ENCODE data around the gene DNAJC1. TPM values are rescaled to one million over a fixed set of nuclear protein-coding genes. Genes with fewer than 3 reads are reported as not detected.
"Not testable (repeated sequence)": the region's sequence is repeated elsewhere in the genome, so short reads cannot be mapped to it uniquely, and the experiment has no call there.

DNAJC1 gene
- total RNA-seq, 1 donor from 2014 or later = 14.1 TPM

GRCh38 chr10:21925851-21926250, 77.7 kb downstream of the DNAJC1 start:
- no peak for DNase-seq
- ATAC-seq = no peak
- intact Hi-C loops (cut with micrococcal nuclease) = no loop called here

- no peak for DNase-seq
- ATAC-seq = no peak
- intact Hi-C loops (cut with micrococcal nuclease) = no loop called here
These were observed 79.0 kb downstream of the DNAJC1 start for GRCh38 chr10:21924511-21924910.

DNA sequence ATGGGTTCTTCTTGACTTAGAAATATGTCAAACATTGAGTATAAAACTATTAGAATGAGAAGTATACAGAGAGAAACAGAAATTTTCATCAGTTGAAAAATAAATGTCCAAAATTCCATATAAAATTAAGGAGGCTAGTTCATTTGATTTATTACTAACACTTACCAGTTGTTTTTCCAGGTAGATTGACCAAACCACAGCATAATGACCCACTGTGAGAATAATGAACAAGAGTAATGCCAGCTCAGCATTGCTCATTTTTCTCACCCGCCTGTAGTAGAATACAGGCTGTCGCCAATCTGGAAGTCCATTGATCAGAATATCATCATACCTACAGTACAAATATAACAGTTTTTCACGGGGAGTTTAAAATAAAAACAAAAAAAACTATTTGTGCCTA, 82.9 kb downstream of the DNAJC1 start:
- ATAC-seq (no peak), DNase-seq (no peak)
- intact Hi-C loops (cut with micrococcal nuclease) = no loop called here

DNA sequence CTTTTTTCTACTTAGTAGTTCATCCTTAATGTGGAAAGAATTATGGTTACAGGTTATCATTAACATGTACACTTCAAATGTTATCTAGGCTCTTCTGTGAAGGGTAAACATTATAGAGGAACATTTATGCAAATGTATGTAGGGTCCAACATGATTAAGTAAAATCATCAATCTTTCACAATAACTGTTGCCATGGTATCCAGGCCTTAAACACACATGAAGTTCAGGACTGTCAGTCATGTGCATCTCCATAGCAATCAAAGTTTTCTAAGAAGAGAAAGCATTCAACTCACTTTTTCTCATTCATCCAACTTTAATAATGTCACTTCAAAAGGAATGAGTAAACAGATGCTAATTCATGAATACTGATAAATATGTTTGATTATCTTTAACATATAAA, 83.6 kb downstream of the DNAJC1 start:
- ATAC-seq (no peak), DNase-seq (no peak)
- intact Hi-C loops (cut with micrococcal nuclease) = no loop called here

DNA sequence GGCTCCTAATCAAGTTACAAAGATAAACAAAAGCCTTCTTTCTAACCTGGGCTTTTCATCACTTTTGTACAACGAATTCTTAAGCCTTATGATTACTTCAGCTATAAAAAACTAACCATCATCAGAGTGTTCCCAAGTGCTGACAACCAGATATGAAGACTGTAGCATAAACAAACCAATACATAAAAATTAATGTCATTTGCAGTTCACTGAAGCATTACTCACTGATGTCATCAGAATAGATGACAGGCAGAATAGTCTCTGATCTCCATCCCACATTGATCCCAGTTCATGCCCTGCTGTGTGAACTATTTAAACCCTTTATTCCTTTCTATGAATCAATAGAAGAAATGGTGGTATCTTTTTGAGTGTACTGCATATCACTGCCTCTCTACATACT, 84.4 kb downstream of the DNAJC1 start:
- no peak for ATAC-seq
- intact Hi-C loops (cut with micrococcal nuclease) = no loop called here
- DNase-seq = no peak

- intact Hi-C loops (cut with micrococcal nuclease) = no loop called here
- DNase-seq (no peak), ATAC-seq (no peak)
These were observed 90.9 kb downstream of the DNAJC1 start for GRCh38 chr10:21912625-21913024.

- no peak for DNase-seq
- intact Hi-C loops (cut with micrococcal nuclease) = no loop called here
- no peak for ATAC-seq
These were observed 92.7 kb downstream of the DNAJC1 start for GRCh38 chr10:21910798-21911197.

- ATAC-seq = no peak
- no peak for DNase-seq
- intact Hi-C loops (cut with micrococcal nuclease) = no loop called here
These were observed 96.1 kb downstream of the DNAJC1 start for GRCh38 chr10:21907436-21907835.

GRCh38 chr10:21904930-21905329, 98.6 kb downstream of the DNAJC1 start:
- ATAC-seq = no peak
- no peak for DNase-seq
- intact Hi-C loops (cut with micrococcal nuclease) = no loop called here

- DNase-seq = no peak
- no peak for ATAC-seq
- intact Hi-C loops (cut with micrococcal nuclease) = no loop called here
These were observed 103.8 kb downstream of the DNAJC1 start for GRCh38 chr10:21899736-21900135.

DNA sequence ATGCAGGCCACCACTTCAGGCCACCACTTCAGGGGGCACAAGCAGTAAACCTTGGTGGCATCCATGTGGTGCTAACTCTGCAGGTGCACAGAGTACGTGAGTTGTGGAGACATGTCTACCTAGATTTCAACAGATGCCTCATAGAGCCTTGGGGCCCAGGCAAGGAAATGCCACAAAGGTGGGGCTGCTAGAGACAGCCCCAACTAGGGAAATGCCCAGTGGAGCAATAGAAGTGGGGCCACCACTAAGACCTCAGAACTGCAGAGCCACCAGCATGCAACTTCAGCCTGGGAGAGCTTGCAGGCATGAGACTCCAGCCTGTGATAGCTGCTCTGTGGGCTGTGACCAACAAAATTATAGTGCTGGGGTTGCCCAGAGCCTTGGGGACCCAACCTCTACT, 107.6 kb downstream of the DNAJC1 start:
- intact Hi-C loops (cut with micrococcal nuclease) = no loop called here
- ATAC-seq (no peak), DNase-seq (no peak)

GRCh38 chr10:21894648-21895342, 108.7 kb downstream of the DNAJC1 start:
- intact Hi-C loops (cut with micrococcal nuclease) = no loop called here
- no peak for DNase-seq
- ATAC-seq = no peak

DNA sequence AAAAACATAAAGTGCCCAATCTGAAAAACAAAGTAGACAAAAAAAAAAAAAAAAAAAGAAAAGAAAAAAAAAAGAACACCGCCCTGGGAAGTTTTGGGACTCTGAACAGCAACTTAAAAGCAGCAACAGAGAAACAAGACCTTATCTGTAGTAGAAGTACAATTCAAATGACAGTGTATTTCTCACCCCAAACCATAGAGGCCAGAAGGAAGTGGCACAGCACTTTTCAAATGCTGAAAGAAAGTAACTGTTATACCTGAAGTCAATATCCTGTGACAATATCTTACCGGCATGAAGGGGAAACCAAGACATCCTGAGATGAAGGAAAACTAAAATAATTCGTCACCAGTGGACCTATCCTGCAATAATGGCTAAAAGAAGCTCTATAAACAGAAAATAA, 112.1 kb downstream of the DNAJC1 start:
- DNase-seq = no peak
- no peak for ATAC-seq
- intact Hi-C loops (cut with micrococcal nuclease) = no loop called here

DNA sequence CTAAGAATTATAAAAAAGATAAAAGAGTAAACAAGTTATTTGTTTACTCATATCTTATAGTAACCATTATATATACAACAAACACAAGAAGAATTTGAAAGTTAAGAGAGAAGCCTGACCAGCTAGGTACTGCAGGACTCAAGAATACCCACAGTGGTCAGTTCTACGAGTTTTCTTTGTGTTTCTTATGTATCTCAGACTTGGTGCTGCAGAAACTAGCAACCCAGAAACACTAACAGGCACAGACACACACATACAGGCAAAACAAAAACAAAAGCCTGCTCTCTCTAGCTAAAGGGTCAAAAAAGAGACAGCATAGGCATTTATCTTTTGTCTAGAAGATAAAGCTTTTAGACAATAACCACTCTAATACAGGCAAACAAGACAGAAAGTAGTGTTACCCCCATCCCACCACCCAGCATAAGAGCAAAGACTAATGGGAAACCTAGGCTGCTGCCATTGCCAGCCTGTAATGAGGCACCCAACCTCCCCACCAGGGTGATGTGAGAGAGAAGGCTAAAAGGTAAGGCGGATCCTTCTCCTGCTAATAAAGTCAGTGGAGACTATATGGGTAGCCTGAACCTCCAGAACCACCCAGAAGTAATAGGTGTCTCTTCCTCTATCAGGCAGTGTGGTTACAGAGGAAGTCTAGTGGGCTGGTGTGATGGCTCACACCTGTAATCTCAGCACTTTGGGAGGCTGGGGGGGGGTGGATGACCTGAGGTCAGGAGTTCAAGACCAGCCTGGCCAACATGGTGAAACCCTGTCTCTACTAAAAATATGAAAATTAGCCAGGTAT, 113.9 kb downstream of the DNAJC1 start:
- DNase-seq (no peak), ATAC-seq (no peak)
- intact Hi-C loops (cut with micrococcal nuclease) = no loop called here

DNA sequence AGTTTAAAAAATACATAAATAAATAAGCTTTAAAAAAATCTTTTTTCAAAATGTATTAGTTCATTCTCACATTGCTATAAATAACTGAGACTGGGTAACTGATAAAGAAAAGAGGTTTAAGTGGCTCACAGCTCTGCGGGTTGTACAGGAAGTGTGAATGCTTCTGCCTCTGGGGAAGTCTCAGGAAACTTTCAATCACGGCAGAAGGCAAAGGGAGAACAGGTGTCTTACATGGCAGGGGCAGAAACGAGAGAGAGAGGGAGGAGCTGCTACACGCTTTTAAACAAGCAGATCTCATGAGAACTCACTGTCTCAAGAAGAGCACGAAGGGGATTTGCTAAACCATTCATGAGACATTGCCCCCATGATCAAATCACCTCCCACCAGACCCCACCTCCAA, 114.6 kb downstream of the DNAJC1 start:
- intact Hi-C loops (cut with micrococcal nuclease) = no loop called here
- ATAC-seq = no peak
- no peak for DNase-seq

- intact Hi-C loops (cut with micrococcal nuclease) = no loop called here
- ATAC-seq (no peak), DNase-seq (no peak)
These were observed 117.6 kb downstream of the DNAJC1 start for GRCh38 chr10:21885940-21886339.

DNA sequence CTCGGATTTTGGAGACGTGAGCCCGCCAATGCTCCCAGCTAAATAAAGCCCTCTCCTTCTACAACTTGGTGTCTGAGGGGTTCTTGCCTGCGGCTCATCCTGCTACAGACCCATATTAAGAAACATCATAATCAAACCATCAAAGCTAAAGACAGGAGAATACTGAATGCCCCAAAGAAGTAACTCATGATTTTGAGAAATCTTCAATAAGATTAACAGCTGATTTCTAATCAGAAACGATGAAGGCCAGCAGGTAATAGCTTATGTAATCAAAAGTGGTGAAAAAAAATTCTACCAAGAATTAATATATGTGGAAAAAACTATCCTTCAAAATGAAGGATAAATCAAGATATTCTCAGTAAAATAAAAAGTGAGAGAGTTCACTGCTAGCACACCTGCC, 130.3 kb downstream of the DNAJC1 start:
- intact Hi-C loops (cut with micrococcal nuclease) = loop anchor here (5.0 kb wide), 1 partner anchor 1259 kb away; no protein-coding TSS in a partner anchor
- DNase-seq = no peak

GRCh38 chr10:21872771-21873170, 130.8 kb downstream of the DNAJC1 start:
- not testable (repeated sequence) for DNase-seq, ATAC-seq
- intact Hi-C loops (cut with micrococcal nuclease) = loop anchor here (5.0 kb wide), 1 partner anchor 1260 kb away; no protein-coding TSS in a partner anchor

More for the DNA sequence above, 130.3 kb downstream of the DNAJC1 start:
- no peak for ATAC-seq

- no peak for DNase-seq
- intact Hi-C loops (cut with micrococcal nuclease) = loop anchor here (5.0 kb wide), 1 partner anchor 1261 kb away; no protein-coding TSS in a partner anchor
- ATAC-seq = no peak
These were observed 132.7 kb downstream of the DNAJC1 start for GRCh38 chr10:21870849-21871248.

- intact Hi-C loops (cut with micrococcal nuclease); ATAC-seq: not testable (repeated sequence)
These were observed 134.4 kb downstream of the DNAJC1 start for GRCh38 chr10:21869087-21869486.

GRCh38 chr10:21860718-21861117, 142.8 kb downstream of the DNAJC1 start:
- no peak for DNase-seq
- intact Hi-C loops (cut with micrococcal nuclease) = no loop called here
- no peak for ATAC-seq

More at GRCh38 chr10:21869087-21869486, 134.4 kb downstream of the DNAJC1 start:
- DNase-seq = not testable (repeated sequence)
